Lung (tissue), 12 donors: ENCODE measurements around the gene PPIL1. TPM values are rescaled to one million over a fixed set of nuclear protein-coding genes. Genes with fewer than 3 reads are reported as not detected.

Experiments
- ATAC-seq: fragments of 200-7000 bp; cut with Tn5 transposase; one replicate; pipeline ENCODE4 v1.9.1; 2020; ENCODE audit warnings: moderate number of reproducible peaks; ENCODE audit not compliant: insufficient read depth, low FRiP score
- DNase-seq, 3 donors: peaks; one replicate each; pipeline ENCODE4 v3.0.0-alpha.2; 2013 to 2017
- H3K27ac ChIP-seq, 2 donors: one replicate each; pipeline ENCODE4 v1.5.1; 2013; ENCODE audit warnings: mild to moderate bottlenecking in 2 of 2, moderate library complexity in 2 of 2, control low read depth in 1 of 2, inconsistent platforms in 1 of 2, low read depth in 1 of 2, low read length in 1 of 2
- H3K27me3 ChIP-seq, 3 donors: one replicate each; pipeline ENCODE4 v1.5.1; 2013; ENCODE audit warnings: low read length in 2 of 3; ENCODE audit not compliant: control insufficient read depth in 3 of 3, insufficient read depth in 3 of 3
- H3K36me3 ChIP-seq, 4 donors: one replicate each; pipeline ENCODE4 v1.5.1; 2013; ENCODE audit warnings: low read length in 4 of 4, mild to moderate bottlenecking in 1 of 4, moderate library complexity in 1 of 4; ENCODE audit not compliant: control insufficient read depth in 4 of 4, insufficient read depth in 4 of 4
- H3K4me1 ChIP-seq, 5 donors: one replicate each; pipeline ENCODE4 v1.5.1; 2013; ENCODE audit warnings: low read length in 5 of 5, mild to moderate bottlenecking in 2 of 5, moderate library complexity in 1 of 5; ENCODE audit not compliant: control insufficient read depth in 5 of 5, insufficient read depth in 5 of 5
- H3K4me3 ChIP-seq: one replicate; pipeline ENCODE4 v1.5.1; 2013; ENCODE audit warnings: mild to moderate bottlenecking, control low read depth, moderate library complexity
- H3K9ac ChIP-seq, 2 donors: one replicate each; pipeline ENCODE4 v1.5.1; 2013; ENCODE audit warnings: low read length in 2 of 2, control low read depth in 1 of 2; ENCODE audit not compliant: insufficient read depth in 1 of 2
- H3K9me3 ChIP-seq, 4 donors: one replicate each; pipeline ENCODE4 v1.5.1; 2013; ENCODE audit warnings: low read length in 3 of 4, mild to moderate bottlenecking in 1 of 4, moderate library complexity in 1 of 4; ENCODE audit not compliant: control insufficient read depth in 4 of 4, insufficient read depth in 3 of 4
- CTCF ChIP-seq: IDR thresholded peaks from 2 replicates; pipeline ENCODE4 v1.5.1; 2012; ENCODE audit warnings: mild to moderate bottlenecking; ENCODE audit errors: control extremely low read depth, extremely low read depth
- WGBS, 2 donors: extraction: QIAGEN DNeasy Blood & Tissue Kit; methylation state at CpG; one replicate each; pipeline ENCODE4 v1.1.7; 2013; 5-methylcytosine and 5-hydroxymethylcytosine counted together
- polyA plus RNA-seq, 2 donors: library from polyadenylated mRNA; stranded (reverse); fragments of 200-250 nt; gene quantifications; one replicate each; pipeline ENCODE4 v1.2.1, GENCODE V29; 2013
- total RNA-seq, 2 donors: library from RNA; depleted of rRNA in 1 of 2; stranded (reverse); fragments of >200 nt in 1 of 2; gene quantifications; one replicate each; pipeline ENCODE4 v1.2.1, GENCODE V29; 2014 to 2021
- donor health status: control.
- donor health status: control.
- donor health status: Bipolar disorder and iron deficiency.
- donor health status: healthy.
- donor health status: DM: yes; HTN: yes; CAD: no.

The PPIL1 gene
- total and polyA plus RNA-seq, 4 donors, result 12.3 to 30.2 (median 20.1) TPM

DNA sequence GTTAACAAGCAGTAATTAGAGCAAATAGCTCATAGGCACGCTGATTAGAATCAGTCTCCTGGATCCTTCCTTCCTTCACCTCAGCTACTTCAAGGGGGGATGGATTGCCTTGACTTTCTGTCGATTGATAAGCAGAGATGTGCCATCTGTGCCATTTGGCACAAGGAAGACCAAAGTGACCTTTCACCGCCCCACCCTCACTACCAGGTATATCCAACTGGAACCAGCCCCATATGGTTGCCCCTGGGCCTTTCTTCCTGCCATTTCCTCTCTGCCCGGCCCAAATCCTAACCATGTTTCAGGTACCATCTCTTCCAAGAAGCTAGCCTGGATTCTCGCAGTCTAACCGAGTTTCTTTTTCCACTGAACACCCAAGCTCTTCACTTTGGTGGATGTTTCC, 26.6 kb downstream of the PPIL1 start:
- Histone ChIP-seq H3K4me3 (no peak overlapping the region), H3K36me3 (no peaks in the 10 kb centered on the region), H3K27me3 (peaks cover 0 to 2% (median 0%) of the 10 kb centered on the region in 3 donors), H3K4me1 (peaks cover 0 to 24% (median 3%) of the 10 kb centered on the region in 5 donors), H3K9ac (no peak overlapping the region), H3K27ac (peak overlapping the region in 1 of 2 donors; percentile 47), H3K9me3 (no peaks in the 10 kb centered on the region)
- WGBS, 2 donors, result 95 to 96% methylated on average over 6 of the region's 6 CpGs
- DNase-seq, result no peak
- TF ChIP-seq CTCF, result no peak
- ATAC-seq, result no peak

DNA sequence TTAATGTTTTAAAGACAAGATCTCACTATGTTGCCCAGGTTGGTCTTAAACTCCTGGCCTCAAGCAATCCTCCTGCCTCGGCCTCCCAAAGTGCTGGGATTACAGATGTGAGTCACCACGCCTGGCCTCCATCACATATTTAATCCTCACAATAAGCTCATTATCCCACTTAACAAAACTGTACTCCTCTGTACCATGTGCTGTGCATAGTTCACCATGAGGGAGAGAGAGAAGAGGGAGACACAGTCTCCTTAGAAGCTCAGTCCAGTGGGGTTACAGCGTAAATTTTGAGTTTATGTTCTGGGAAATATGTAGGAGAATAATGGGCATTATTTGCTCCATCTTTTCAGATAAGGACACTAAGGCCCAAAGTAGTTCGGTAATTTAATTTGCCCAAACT, 27.5 kb downstream of the PPIL1 start:
- peaks cover 0 to 16% (median 3%) of the 10 kb centered on the region in 5 donors for H3K4me1 ChIP-seq
- ATAC-seq, result no peak
- DNase-seq, result no peak
- no peak overlapping the region for H3K27ac ChIP-seq
- H3K9ac ChIP-seq, result no peak overlapping the region
- peaks cover 0 to 2% (median 0%) of the 10 kb centered on the region in 3 donors for H3K27me3 ChIP-seq
- no peaks in the 10 kb centered on the region for H3K9me3 ChIP-seq
- TF ChIP-seq CTCF, result no peak
- 97 to 98% methylated on average over 4 of the region's 4 CpGs for WGBS, 2 donors
- H3K36me3 ChIP-seq, result no peaks in the 10 kb centered on the region
- H3K4me3 ChIP-seq, result no peak overlapping the region

DNA sequence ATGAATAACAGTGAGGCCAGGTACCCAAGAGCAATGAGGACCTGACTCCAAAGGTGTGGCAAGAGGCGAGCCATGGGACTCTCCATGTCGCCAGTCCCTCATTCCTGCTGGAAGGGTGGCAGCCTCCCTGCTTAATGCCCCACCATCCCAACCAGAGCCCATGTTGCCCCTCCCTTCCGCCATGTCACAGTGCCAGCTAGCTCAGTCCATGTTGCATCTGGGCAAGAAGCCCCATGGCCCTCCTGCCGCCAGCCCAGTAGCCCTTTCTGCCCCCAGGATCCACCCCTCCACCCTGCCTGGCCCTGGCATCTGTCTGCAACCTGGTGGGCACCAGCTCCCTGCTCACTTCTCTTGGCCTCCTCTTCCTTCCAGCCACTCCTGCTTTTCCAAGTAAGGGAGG, 29.4 kb downstream of the PPIL1 start:
- H3K36me3 ChIP-seq, result no peaks in the 10 kb centered on the region
- DNase-seq (no peak), ATAC-seq (no peak)
- no peak overlapping the region for H3K9ac ChIP-seq
- H3K9me3 ChIP-seq, result no peaks in the 10 kb centered on the region
- no peak overlapping the region for H3K4me3 ChIP-seq
- H3K4me1 ChIP-seq, result peaks cover 0 to 22% (median 11%) of the 10 kb centered on the region in 5 donors
- no peak for TF ChIP-seq CTCF
- H3K27ac ChIP-seq, result no peak overlapping the region
- peaks cover 0 to 7% (median 0%) of the 10 kb centered on the region in 3 donors for H3K27me3 ChIP-seq
- WGBS, 2 donors, result 74 to 98% methylated on average over 4 of the region's 4 CpGs
